Spinal cord (tissue), 10 donors: ENCODE measurements around the gene ADCY7. TPM values are rescaled to one million over a fixed set of nuclear protein-coding genes. Genes with fewer than 3 reads are reported as not detected.

Source experiments
- DNase-seq, 6 donors: peaks; one replicate each; pipeline versions ENCODE4 v3.0.0 to v3.0.0-alpha.2; 2013 to 2015; ENCODE audit warnings: low spot score in 6 of 6, low read depth in 4 of 6
- H3K27ac ChIP-seq: one replicate; pipeline ENCODE4 v1.5.1; 2013; ENCODE audit warnings: low read depth, low read length, control low read depth
- H3K27me3 ChIP-seq: one replicate; pipeline ENCODE4 v1.6.1; 2013; ENCODE audit warnings: low read length; ENCODE audit not compliant: control insufficient read depth, insufficient read depth
- H3K36me3 ChIP-seq: one replicate; pipeline ENCODE4 v1.6.1; 2013; ENCODE audit warnings: low read length; ENCODE audit not compliant: control insufficient read depth, insufficient read depth
- H3K4me1 ChIP-seq: one replicate; pipeline ENCODE4 v1.6.1; 2013; ENCODE audit warnings: low read length; ENCODE audit not compliant: control insufficient read depth, insufficient read depth
- H3K4me3 ChIP-seq: one replicate; pipeline ENCODE4 v1.5.1; 2013; ENCODE audit warnings: low read depth, low read length, control low read depth
- H3K9me3 ChIP-seq: one replicate; pipeline ENCODE4 v1.6.1; 2013; ENCODE audit warnings: low read length; ENCODE audit not compliant: control insufficient read depth, insufficient read depth
- WGBS: methylation state at CpG from one replicate; pipeline ENCODE4 v1.1.5; 2013; ENCODE audit warnings: missing lambda C conversion rate; ENCODE audit not compliant: insufficient coverage; 5-methylcytosine and 5-hydroxymethylcytosine counted together
- polyA plus RNA-seq, 2 donors: library from polyadenylated mRNA; unstranded; fragments of 120-200 nt; gene quantifications; one replicate each; pipeline ENCODE4 v1.2.1, GENCODE V29; 2013; ENCODE audit not compliant: insufficient read length in 2 of 2
- total RNA-seq, 2 donors: library from RNA; depleted of rRNA in 1 of 2; stranded (reverse); fragments of 120-200 nt in 1 of 2; fragments of >200 nt in 1 of 2; gene quantifications; one replicate each; pipeline versions ENCODE4 v1.2.3 to v1.2.4, GENCODE V29; 2013 to 2014
- donor health status: healthy.

ADCY7 gene
- total and polyA plus RNA-seq, 4 donors, result 12.4 to 26.0 (median 16.3) TPM

DNA sequence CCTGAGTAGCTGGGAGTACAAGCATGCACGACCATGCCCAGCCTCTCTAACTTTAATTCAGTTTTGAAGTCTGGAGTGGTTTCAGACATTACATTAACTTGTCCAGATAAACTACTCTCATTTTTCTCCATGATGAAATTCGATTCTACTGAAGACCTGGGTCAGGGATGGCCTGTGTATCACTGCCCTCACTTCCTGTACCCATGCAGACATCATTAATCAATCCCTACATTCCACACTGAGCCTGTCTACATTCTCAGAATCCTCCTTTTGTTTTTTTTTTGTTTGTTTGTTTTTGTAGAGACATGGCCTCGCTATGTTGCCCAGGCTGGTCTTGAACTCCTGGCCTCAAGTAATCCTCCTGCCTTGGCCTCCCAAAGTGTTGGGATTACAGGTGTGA, 22.6 kb downstream of the ADCY7 start:
- Histone ChIP-seq H3K4me3 (no peak overlapping the region), H3K9me3 (peaks cover 2% of the 10 kb centered on the region), H3K36me3 (peaks cover 28% of the 10 kb centered on the region), H3K27ac (no peak overlapping the region), H3K4me1 (peaks cover 13% of the 10 kb centered on the region), H3K27me3 (no peaks in the 10 kb centered on the region)
- 80% methylated on average over 1 of the region's 3 CpGs for WGBS
- no peak for DNase-seq

DNA sequence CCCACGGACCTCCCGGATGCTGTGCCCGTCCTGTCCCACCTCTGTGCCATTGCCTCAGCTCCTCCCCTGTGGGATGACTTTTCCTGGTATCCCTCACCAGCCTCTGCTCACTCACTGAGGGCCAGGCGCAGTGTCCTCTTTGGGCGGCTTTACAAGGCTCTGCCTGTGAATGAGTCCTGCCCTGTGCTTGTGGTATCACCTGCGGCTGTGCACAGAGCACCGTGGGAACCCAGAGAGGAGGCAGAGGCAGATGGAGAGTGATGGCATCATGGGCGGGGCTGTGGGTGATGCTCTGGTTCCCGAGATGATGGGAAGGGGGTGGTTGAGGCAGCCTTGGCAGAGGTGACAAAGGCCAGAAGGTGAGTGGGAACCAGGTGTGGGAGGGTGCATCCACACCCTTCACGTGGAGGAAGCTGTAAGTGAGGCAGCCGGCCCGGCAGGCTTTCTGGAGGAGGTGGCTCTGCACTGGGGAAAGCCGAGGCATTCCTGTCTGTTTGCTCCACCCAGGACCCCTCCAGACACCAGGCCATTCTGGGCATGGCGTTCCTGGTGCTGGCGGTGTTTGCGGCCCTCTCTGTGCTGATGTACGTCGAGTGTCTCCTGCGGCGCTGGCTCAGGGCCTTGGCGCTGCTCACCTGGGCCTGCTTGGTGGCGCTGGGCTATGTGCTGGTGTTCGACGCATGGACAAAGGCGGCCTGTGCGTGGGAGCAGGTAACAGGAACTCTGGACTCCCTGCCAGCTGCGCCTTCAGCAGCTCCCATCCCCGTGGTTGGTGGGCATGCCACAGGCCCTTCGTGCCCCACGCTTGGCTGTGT, 23.8 kb downstream of the ADCY7 start:
- WGBS, result 91% methylated on average over 28 of the region's 30 CpGs
- DNase-seq, result no peak
- Histone ChIP-seq H3K4me1 (peaks cover 4% of the 10 kb centered on the region), H3K4me3 (no peak overlapping the region), H3K27ac (no peak overlapping the region), H3K9me3 (peaks cover 2% of the 10 kb centered on the region), H3K36me3 (peaks cover 34% of the 10 kb centered on the region), H3K27me3 (no peaks in the 10 kb centered on the region)

DNA sequence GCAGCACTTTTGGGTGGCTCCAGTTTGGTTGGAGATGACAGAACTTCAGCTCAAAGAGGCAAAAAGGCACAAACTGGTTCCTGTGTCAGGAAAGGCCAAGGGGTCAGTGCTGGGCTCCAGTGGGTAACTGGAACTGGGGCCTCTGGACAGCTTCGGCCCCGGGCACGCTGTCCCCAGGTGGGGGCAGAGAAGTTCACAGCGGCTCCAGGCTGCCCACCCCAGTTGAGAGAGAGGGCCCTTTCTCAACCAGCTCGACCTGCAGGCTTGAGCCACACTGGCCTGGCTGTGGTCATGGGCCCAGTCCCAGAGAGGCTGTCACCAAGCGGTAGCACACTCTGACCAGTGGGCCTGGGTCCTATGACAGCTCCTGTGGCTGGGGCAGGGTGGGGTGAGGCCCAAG, 24.5 kb downstream of the ADCY7 start:
- DNase-seq, result no peak
- WGBS, result 94% methylated on average over 6 of the region's 6 CpGs
- H3K27ac ChIP-seq, result no peak overlapping the region
- H3K4me1 ChIP-seq, result no peaks in the 10 kb centered on the region
- H3K36me3 ChIP-seq, result peaks cover 34% of the 10 kb centered on the region
- peaks cover 2% of the 10 kb centered on the region for H3K9me3 ChIP-seq
- no peak overlapping the region for H3K4me3 ChIP-seq
- no peaks in the 10 kb centered on the region for H3K27me3 ChIP-seq

DNA sequence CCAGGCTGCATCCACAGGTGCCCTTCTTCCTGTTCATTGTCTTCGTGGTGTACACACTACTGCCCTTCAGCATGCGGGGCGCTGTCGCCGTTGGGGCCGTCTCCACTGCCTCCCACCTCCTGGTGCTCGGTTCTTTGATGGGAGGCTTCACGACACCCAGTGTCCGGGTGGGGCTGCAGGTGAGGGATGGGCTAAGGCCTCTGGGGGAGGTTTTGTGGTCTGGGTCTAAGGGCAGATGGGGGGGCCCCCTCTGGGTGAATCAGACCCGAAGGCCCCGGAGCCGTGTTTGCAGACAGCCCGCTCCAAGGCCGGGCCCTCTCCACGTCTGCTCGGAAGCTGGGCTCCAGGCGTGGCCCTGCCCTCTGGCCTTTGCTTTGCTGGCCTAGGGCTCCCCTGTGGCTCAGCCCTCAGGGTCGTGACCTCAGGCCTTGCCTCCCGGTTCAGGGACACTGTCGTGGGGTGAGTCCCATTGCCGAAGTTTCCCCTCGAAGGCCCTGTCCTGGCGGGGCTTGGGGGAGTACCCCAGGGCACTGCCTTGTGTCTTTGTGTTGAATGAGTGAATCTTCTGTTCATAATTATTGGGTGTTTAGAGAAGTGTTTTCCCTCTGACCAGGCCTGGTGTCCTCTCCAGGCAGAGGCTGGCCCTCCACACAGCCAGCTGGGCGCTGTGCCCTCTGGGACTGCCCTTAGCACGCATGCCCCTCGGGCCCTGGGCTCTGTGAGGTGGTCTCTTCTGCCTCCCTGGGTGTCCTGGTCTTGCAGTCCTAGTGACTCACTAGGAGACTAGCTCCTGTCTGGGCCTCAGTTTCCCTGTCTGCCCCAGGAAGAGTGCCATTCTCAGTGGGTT, 25.6 kb downstream of the ADCY7 start:
- Histone ChIP-seq H3K27ac (no peak overlapping the region), H3K4me1 (peaks cover 2% of the 10 kb centered on the region), H3K27me3 (no peaks in the 10 kb centered on the region), H3K4me3 (no peak overlapping the region), H3K9me3 (no peaks in the 10 kb centered on the region), H3K36me3 (peaks cover 34% of the 10 kb centered on the region)
- WGBS, result 81% methylated on average over 22 of the region's 26 CpGs
- DNase-seq, result no peak

DNA sequence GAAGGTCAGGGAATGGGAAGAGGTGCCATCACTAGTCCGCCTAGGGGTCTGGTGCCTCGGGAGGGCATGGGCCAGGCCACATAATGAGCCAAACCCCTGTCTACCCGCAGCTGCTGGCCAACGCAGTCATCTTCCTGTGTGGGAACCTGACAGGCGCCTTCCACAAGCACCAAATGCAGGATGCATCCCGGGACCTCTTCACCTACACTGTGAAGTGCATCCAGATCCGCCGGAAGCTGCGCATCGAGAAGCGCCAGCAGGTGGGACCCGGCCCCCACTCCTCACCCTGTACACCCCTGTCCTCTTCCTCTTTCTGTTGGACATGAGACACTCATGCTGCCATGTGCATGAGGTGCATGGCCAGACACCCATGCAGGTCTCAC, 26.2 kb downstream of the ADCY7 start:
- no peaks in the 10 kb centered on the region for H3K27me3 ChIP-seq
- H3K4me3 ChIP-seq, result no peak overlapping the region
- H3K9me3 ChIP-seq, result no peaks in the 10 kb centered on the region
- H3K4me1 ChIP-seq, result peaks cover 8% of the 10 kb centered on the region
- DNase-seq, result no peak
- WGBS, result 94% methylated on average over 12 of the region's 12 CpGs
- H3K27ac ChIP-seq, result no peak overlapping the region
- peaks cover 38% of the 10 kb centered on the region for H3K36me3 ChIP-seq

DNA sequence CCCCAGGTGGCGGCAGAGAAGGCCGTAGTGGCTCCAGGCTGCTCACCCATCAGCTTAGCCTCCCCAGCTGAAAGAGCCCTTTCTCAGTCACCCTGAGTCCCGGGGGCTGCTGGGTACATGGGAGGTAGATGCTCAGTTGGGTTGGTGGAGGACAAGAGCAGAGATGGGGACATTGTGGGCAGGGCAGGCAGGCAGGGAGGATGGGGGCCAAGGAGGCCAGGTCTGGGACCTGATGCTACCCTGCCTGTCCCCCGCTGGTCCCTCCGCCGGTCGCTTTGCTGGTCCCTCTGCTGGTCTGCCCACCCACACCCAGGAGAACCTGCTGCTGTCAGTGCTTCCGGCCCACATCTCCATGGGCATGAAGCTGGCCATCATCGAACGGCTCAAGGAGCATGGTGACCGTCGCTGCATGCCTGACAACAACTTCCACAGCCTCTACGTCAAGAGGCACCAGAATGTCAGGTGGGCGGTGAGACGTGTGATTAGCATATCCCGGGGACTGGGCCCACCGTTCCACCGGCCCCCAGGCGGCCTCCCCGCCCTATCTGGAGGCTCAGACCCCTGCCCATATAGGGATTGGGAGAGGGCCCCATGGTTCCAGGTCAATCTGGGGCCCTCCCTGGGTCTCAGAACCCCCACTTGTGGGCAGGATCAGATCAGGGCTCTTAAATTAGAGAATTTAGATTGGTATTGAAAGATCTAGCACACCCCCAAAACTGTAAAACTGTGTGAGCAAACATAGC, 26.9 kb downstream of the ADCY7 start:
- WGBS, result 87% methylated on average over 19 of the region's 20 CpGs
- no peaks in the 10 kb centered on the region for H3K9me3 ChIP-seq
- no peak overlapping the region for H3K4me3 ChIP-seq
- H3K27me3 ChIP-seq, result no peaks in the 10 kb centered on the region
- peaks cover 40% of the 10 kb centered on the region for H3K36me3 ChIP-seq
- no peak for DNase-seq
- no peak overlapping the region for H3K27ac ChIP-seq
- H3K4me1 ChIP-seq, result peaks cover 12% of the 10 kb centered on the region

DNA sequence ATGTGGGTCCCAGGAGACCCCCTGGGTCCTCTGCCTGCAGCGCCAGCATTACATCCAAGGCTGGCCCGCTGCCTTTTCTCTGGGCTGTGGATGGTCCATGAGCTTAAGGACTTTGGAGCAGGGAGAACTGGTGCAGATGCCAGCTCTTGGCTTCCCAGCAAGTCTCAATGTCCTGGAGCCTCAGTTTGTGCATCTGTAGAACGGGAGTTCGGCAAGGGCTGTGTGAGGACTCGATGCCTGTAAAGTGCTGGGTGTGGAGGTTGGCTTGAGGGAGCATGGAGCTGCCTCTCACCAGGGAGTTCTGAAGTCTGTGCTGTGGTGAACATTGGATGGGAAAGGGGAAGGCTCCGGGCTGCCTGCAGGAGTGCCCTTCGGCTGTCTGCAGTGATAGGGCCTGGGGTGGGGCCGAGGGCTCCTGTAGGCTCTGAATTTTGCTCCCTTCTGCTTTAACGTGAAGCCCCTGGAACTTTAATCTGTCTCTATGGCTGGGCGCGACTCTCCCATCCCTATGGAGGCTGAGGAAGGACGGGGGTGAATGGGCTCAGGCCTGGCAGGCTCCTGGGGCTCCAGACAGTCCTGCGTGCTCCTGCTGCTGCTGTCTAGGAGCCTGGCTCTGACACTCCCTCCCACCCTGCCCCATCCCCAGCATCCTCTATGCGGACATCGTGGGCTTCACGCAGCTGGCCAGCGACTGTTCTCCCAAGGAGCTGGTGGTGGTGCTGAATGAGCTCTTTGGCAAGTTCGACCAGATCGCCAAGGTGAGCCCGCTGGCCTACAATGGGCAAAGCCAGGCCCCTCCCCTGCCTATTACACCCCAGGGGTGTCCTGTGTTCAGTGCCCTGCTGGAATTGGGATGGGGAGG, 27.9 kb downstream of the ADCY7 start:
- no peaks in the 10 kb centered on the region for H3K27me3 ChIP-seq

DNA sequence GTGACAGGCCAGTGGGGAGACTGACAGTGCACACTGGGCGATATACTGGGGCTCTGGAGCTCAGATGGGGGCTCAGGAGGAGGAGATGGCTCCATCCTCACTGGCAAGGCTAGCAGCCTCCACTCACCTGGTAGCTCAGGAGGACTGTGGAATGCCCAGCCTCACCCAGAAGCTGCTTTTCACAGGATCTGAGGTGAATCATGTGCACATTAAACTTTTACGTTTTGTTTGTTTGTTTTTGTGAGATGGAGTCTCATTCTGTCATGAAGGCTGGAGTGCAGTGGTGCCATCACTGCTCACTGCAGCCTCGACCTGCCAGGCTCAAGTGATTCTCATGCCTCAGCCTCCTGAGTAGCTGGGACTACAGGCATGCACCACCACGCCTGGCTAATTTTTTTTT, 28.6 kb downstream of the ADCY7 start:
- DNase-seq, result no peak
- WGBS, result 94% methylated on average over 3 of the region's 4 CpGs
- no peaks in the 10 kb centered on the region for H3K9me3 ChIP-seq
- H3K4me1 ChIP-seq, result peaks cover 12% of the 10 kb centered on the region
- H3K27me3 ChIP-seq, result no peaks in the 10 kb centered on the region
- H3K4me3 ChIP-seq, result no peak overlapping the region
- H3K36me3 ChIP-seq, result peaks cover 51% of the 10 kb centered on the region
- H3K27ac ChIP-seq, result no peak overlapping the region

More for the DNA sequence above, 27.9 kb downstream of the ADCY7 start:
- 75% methylated on average over 17 of the region's 20 CpGs for WGBS
- H3K36me3 ChIP-seq, result peaks cover 45% of the 10 kb centered on the region
- peaks cover 12% of the 10 kb centered on the region for H3K4me1 ChIP-seq
- no peak overlapping the region for H3K4me3 ChIP-seq
- no peaks in the 10 kb centered on the region for H3K9me3 ChIP-seq
- no peak overlapping the region for H3K27ac ChIP-seq
- DNase-seq, result no peak
